ENCODE data around the gene HIVEP3. TPM values are rescaled to one million over a fixed set of nuclear protein-coding genes. Genes with fewer than 3 reads are reported as not detected.

Gene HIVEP3
- total RNA-seq, 1 donor from 2014 or later: 3.6 TPM

DNA sequence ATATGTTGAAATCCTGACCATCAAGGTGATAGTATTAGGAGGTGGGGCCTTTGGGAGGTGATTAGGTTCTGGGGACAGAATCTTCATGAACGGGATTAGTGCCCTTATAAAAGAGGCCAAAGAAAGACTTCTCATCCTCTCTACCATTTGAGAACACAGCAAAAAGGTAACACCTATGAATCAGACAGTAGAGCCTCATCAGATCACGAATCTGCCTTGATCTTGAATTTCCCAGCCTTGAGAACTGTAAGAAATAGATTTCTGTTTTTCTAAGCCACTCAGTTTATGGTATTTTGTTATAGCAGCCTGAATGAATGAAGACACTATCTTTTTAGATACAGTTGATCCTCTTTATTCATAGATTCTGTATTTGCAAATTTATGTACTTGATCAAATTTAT, 227.3 kb downstream of the HIVEP3 start:
- no peaks in the 10 kb centered on the region for H3K4me1 Mint-ChIP-seq (ENCODE audit: low read depth)
- TF ChIP-seq, protein P1, sequence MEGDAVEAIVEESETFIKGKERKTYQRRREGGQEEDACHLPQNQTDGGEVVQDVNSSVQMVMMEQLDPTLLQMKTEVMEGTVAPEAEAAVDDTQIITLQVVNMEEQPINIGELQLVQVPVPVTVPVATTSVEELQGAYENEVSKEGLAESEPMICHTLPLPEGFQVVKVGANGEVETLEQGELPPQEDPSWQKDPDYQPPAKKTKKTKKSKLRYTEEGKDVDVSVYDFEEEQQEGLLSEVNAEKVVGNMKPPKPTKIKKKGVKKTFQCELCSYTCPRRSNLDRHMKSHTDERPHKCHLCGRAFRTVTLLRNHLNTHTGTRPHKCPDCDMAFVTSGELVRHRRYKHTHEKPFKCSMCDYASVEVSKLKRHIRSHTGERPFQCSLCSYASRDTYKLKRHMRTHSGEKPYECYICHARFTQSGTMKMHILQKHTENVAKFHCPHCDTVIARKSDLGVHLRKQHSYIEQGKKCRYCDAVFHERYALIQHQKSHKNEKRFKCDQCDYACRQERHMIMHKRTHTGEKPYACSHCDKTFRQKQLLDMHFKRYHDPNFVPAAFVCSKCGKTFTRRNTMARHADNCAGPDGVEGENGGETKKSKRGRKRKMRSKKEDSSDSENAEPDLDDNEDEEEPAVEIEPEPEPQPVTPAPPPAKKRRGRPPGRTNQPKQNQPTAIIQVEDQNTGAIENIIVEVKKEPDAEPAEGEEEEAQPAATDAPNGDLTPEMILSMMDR (IDR thresholded peaks at IDR 0.05): no peak
- no peak overlapping the region for H3K27ac Mint-ChIP-seq (ENCODE audit: unreplicated experiment)
- no peak overlapping the region for H3K4me3 Mint-ChIP-seq (ENCODE audit: unreplicated experiment)
- H3K36me3 Mint-ChIP-seq (ENCODE audit: low read depth): no peaks in the 10 kb centered on the region
- no peaks in the 10 kb centered on the region for H3K9me3 Mint-ChIP-seq (ENCODE audit: low read depth)
- H3K27me3 Mint-ChIP-seq (ENCODE audit: low read depth): peaks cover 2% of the 10 kb centered on the region
- no peak for DNase-seq (ENCODE audit: low spot score)

DNA sequence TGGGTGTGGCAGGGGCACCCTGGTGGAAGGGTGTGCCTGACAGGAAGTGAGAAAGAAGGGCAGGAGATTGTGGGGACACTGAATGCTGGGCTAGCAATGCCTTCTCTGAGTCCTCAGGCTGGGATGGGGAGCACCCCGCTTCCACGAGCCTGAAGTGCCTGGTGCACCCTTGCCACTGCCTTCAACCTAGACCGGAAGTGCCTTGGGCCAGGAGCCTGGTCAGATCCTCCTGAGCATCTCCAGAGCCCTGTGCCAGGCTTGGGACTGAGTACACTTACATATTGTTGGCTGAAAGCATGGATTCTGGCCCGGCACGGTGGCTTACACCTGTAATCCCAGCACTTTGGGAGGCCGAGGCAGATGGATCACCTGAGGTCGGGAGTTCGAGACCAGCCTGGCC, 228.4 kb downstream of the HIVEP3 start:
- no peak overlapping the region for H3K27ac Mint-ChIP-seq (ENCODE audit: unreplicated experiment)
- TF ChIP-seq, protein P1 (IDR thresholded peaks at IDR 0.05): no peak
- H3K27me3 Mint-ChIP-seq (ENCODE audit: low read depth): peaks cover 2% of the 10 kb centered on the region
- no peaks in the 10 kb centered on the region for H3K36me3 Mint-ChIP-seq (ENCODE audit: low read depth)
- no peaks in the 10 kb centered on the region for H3K4me1 Mint-ChIP-seq (ENCODE audit: low read depth)
- no peak overlapping the region for H3K4me3 Mint-ChIP-seq (ENCODE audit: unreplicated experiment)
- no peak for DNase-seq (ENCODE audit: low spot score)
- H3K9me3 Mint-ChIP-seq (ENCODE audit: low read depth): no peaks in the 10 kb centered on the region

DNA sequence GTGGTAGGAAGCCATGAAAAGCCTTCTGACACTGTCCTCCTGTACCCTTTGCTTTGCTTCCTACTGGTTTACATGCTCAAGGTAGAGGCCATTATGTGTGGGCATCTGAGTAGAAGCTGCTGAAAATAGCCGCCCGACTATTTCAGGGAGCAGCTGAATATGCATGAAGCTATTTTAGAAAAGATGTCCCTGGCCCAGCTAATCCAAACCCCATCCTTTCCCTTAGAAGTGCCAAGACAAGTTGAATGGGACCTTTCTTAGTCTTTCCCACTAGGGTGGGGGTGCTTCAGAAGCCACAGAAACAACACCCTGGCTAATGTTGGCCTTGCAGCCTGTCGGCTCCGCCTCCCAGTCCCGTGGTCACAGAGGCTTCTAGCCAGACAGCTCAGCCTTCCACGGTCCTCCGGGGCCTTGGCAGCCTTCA, 229.2 kb downstream of the HIVEP3 start:
- Mint-ChIP-seq H3K27me3 (ENCODE audit: low read depth) (peaks cover 2% of the 10 kb centered on the region), H3K4me3 (ENCODE audit: unreplicated experiment) (no peak overlapping the region), H3K27ac (ENCODE audit: unreplicated experiment) (no peak overlapping the region), H3K36me3 (ENCODE audit: low read depth) (no peaks in the 10 kb centered on the region), H3K4me1 (ENCODE audit: low read depth) (no peaks in the 10 kb centered on the region), H3K9me3 (ENCODE audit: low read depth) (no peaks in the 10 kb centered on the region)
- TF ChIP-seq, protein P1 (IDR thresholded peaks at IDR 0.05): no peak
- no peak for DNase-seq (ENCODE audit: low spot score)

DNA sequence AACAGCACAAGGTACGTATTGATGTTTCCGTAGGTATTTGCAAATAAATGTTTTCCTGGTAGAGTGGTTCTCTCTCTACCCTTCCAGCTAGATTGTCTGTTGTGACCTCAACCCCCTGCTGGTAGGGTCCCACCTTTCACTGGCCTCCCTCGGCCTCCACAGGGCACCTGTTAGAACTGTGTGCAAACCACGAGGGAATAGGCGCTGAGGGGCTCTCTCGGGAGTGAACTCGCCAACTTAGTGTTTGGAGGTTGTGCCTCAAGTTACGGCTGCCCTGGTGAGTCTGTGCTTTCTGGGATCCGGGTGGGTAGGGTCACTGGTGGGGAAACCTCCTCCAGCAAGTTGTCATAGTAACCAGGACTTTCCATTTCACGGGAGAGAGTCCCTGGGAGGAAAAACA, 229.6 kb downstream of the HIVEP3 start:
- H3K9me3 Mint-ChIP-seq (ENCODE audit: low read depth): no peaks in the 10 kb centered on the region
- no peaks in the 10 kb centered on the region for H3K36me3 Mint-ChIP-seq (ENCODE audit: low read depth)
- no peak for DNase-seq (ENCODE audit: low spot score)
- peaks cover 2% of the 10 kb centered on the region for H3K27me3 Mint-ChIP-seq (ENCODE audit: low read depth)
- H3K27ac Mint-ChIP-seq (ENCODE audit: unreplicated experiment): no peak overlapping the region
- no peak overlapping the region for H3K4me3 Mint-ChIP-seq (ENCODE audit: unreplicated experiment)
- TF ChIP-seq, protein P1 (IDR thresholded peaks at IDR 0.05): no peak
- H3K4me1 Mint-ChIP-seq (ENCODE audit: low read depth): no peaks in the 10 kb centered on the region

DNA sequence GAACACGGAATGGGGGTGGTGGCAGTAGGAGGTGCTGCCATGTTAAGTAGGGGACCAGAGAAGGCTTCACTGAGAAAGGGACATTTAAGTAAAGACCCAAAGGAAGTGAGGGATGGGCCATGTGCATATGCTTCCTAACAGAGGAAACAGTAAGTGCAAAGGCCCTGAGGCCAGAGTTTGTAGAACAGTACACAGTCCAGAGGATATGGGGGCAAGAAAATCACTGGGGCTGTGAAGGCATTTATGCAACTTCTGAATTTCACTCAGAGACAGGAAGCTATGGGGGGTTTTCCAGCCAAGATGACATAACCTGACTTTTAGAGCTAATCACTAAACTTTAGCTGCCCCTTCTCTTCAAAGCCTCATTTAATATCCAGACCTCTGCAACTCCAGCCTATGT, 231.7 kb downstream of the HIVEP3 start:
- DNase-seq (ENCODE audit: low spot score): no peak
- Mint-ChIP-seq H3K27me3 (ENCODE audit: low read depth) (peaks cover 2% of the 10 kb centered on the region), H3K27ac (ENCODE audit: unreplicated experiment) (no peak overlapping the region), H3K36me3 (ENCODE audit: low read depth) (no peaks in the 10 kb centered on the region), H3K4me3 (ENCODE audit: unreplicated experiment) (no peak overlapping the region), H3K4me1 (ENCODE audit: low read depth) (no peaks in the 10 kb centered on the region), H3K9me3 (ENCODE audit: low read depth) (no peaks in the 10 kb centered on the region)
- TF ChIP-seq, protein P1 (IDR thresholded peaks at IDR 0.05): no peak

Data from chondrocyte (in vitro differentiated cells).